Skeletal muscle tissue (tissue), 4 donors: ENCODE results near the gene DIP2C. TPM values are rescaled to one million over a fixed set of nuclear protein-coding genes. Genes with fewer than 3 reads are reported as not detected.

Experiments used
- H3K27ac ChIP-seq: one replicate; pipeline ENCODE4 v1.7.0; 2013; ENCODE audit warnings: mild to moderate bottlenecking, low read depth, low read length, inconsistent platforms
- H3K27me3 ChIP-seq, 3 donors: one replicate each; pipeline ENCODE4 v1.7.0; 2013; ENCODE audit warnings: low read length in 3 of 3; ENCODE audit not compliant: control insufficient read depth in 3 of 3, insufficient read depth in 3 of 3
- H3K36me3 ChIP-seq, 3 donors: one replicate each; pipeline ENCODE4 v1.7.0; 2013; ENCODE audit warnings: low read length in 3 of 3; ENCODE audit not compliant: control insufficient read depth in 3 of 3, insufficient read depth in 3 of 3
- H3K4me1 ChIP-seq, 3 donors: one replicate each; pipeline ENCODE4 v1.7.0; 2013; ENCODE audit warnings: low read length in 3 of 3, mild to moderate bottlenecking in 3 of 3; ENCODE audit not compliant: control insufficient read depth in 3 of 3, insufficient read depth in 3 of 3
- H3K4me3 ChIP-seq, 3 donors: one replicate each; pipeline ENCODE4 v1.7.0; 2013; ENCODE audit warnings: low read length in 3 of 3
- H3K9ac ChIP-seq, 3 donors: one replicate each; pipeline ENCODE4 v1.7.0; 2013; ENCODE audit warnings: low read length in 3 of 3, mild to moderate bottlenecking in 3 of 3, moderate library complexity in 2 of 3, low read depth in 1 of 3
- H3K9me3 ChIP-seq, 3 donors: one replicate each; pipeline ENCODE4 v1.7.0; 2013; ENCODE audit warnings: low read length in 3 of 3; ENCODE audit not compliant: control insufficient read depth in 3 of 3
- total RNA-seq: library from RNA; depleted of rRNA; stranded (reverse); fragments of >200 nt; gene quantifications from one replicate; pipeline ENCODE4 v1.2.3, GENCODE V29; 2014
- donor health status: Osteomylitis.

DIP2C gene
- total RNA-seq, 1 donor from 2014 or later: 18.8 TPM

DNA sequence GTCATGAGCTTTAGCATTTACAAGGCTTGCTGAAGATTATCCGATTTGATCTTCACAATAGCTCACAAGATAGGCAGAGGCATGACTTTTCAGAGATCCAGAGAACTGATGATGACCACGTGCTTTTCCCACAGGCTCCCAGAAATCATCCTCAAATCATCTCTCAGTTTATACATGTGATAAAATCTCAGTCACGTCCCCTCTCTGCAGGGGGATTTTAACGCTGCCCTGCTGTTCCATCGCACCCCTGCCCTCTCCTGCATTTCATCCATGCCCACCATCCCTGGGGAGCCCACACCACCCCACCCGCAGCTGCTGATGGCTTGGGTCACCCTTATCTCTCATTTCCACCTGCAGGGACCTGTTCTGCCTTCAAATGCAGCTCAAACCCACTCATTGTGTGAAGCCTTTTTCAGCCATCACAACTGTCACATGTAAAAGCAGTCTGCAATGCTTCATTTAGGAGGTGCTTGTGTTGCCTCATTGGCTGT, 141.8 kb downstream of the DIP2C start:
- H3K4me1 ChIP-seq: peaks cover 4 to 22% (median 10%) of the 10 kb centered on the region in 3 donors
- H3K36me3 ChIP-seq: no peaks in the 10 kb centered on the region
- no peak overlapping the region for H3K4me3 ChIP-seq
- no peaks in the 10 kb centered on the region for H3K9me3 ChIP-seq
- H3K27me3 ChIP-seq: no peaks in the 10 kb centered on the region
- H3K27ac ChIP-seq: no peak overlapping the region
- no peak overlapping the region for H3K9ac ChIP-seq

DNA sequence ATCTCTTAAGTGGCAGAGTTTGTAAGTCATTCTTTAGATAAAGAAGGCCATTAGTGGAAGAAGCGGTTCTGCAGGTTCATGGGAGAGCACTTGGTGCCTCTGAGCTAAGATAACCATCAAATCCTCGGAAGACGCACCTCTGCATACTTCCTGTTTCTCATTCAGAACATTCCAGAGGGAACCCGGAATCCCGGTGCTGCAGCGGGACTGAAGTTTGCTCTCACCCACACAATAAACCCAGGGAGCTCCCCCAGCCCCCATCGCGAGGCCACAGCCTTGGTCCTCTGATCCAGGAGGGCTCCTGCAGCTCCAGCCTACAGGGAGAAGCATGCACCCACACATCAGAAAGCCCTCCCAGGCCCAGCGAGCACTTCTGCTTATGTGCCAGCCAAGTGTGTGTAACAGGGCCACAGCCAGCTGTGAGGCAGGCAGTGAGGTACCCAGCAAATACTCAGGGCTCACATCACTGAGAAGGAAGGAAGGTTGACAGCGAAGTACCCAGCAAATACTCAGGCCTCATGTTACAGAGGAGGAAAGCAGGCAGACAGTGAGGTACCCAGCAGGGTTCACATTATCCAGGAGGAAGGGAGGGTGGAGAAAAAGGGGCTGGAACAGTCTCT, 142.4 kb downstream of the DIP2C start:
- Histone ChIP-seq H3K27ac (no peak overlapping the region), H3K4me3 (no peak overlapping the region), H3K27me3 (no peaks in the 10 kb centered on the region), H3K9me3 (no peaks in the 10 kb centered on the region), H3K4me1 (peaks cover 4 to 24% (median 12%) of the 10 kb centered on the region in 3 donors), H3K36me3 (no peaks in the 10 kb centered on the region), H3K9ac (no peak overlapping the region)

GRCh38 chr10:546451-546850, 143.0 kb downstream of the DIP2C start:
- no peak overlapping the region for H3K9ac ChIP-seq
- H3K4me1 ChIP-seq: peaks cover 3 to 23% (median 15%) of the 10 kb centered on the region in 3 donors
- no peak overlapping the region for H3K27ac ChIP-seq
- H3K9me3 ChIP-seq: no peaks in the 10 kb centered on the region
- H3K36me3 ChIP-seq: no peaks in the 10 kb centered on the region
- no peak overlapping the region for H3K4me3 ChIP-seq
- H3K27me3 ChIP-seq: no peaks in the 10 kb centered on the region

DNA sequence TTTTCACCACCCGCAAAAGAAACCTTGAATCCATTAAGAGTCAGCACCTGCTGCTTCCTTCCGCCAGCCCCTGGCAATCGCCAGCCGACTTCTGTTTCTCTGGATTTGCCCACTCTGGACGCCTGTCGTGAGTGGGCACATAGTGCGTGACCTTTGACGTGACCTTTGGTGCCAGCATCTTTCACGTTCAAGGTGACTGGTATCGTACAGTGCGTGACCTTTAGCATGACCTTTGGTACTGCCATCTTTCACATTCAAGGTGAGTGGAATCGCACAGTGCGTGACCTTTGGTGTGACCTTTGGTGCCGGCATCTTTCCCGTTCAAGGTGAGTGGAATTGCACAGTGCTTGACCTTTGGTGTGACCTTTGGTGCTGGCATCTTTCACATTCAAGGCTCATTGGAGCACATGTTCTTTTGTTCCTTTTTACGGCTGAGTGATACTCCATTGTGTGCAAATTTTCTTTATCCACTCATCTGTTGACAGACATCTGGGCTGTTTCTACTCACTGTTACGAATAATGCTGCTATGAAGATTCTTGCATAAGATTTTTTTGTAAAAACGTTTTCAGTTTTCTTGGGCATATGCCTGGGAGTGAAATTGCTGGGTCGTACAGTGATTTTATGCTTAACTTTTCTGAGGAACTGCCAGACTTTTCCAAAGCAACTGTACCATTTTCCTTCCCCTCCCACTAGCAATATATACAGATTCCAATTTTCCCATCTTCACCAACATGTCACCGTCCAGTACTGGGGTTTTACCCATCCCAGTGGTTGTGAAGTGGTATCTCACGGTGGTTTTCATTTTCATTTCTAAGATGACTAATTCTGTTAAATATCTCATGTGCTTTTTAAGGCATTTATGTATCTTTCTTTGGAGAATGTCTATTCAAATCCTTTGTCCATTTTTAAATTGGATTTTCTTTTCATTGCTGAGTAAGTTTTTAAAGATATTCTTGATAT, 145.3 kb downstream of the DIP2C start:
- H3K36me3 ChIP-seq: no peaks in the 10 kb centered on the region
- peaks cover 0 to 15% (median 14%) of the 10 kb centered on the region in 3 donors for H3K4me1 ChIP-seq
- H3K27me3 ChIP-seq: no peaks in the 10 kb centered on the region
- H3K9ac ChIP-seq: no peak overlapping the region
- H3K9me3 ChIP-seq: no peaks in the 10 kb centered on the region
- no peak overlapping the region for H3K4me3 ChIP-seq
- no peak overlapping the region for H3K27ac ChIP-seq

DNA sequence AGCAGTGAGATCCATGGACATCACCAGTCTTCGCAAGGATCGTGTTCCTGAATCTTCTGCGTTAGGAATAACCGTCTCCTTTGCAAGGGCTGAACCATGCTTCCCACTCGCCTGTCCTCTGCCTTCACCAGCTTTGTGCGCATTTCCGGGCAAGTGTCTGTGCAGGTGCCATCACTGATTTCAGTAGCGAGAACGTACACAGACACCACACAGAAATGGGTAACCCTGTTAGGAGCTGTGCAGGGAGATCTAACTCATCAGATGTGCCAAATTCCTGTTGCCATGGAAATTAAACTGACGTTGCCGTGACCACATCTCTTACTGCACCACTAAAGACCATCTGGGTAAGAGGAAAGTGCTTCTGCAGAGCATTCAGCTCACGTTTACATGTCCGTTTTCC, 146.3 kb downstream of the DIP2C start:
- H3K27ac ChIP-seq: no peak overlapping the region
- H3K27me3 ChIP-seq: no peaks in the 10 kb centered on the region
- H3K9me3 ChIP-seq: no peaks in the 10 kb centered on the region
- H3K9ac ChIP-seq: no peak overlapping the region
- no peaks in the 10 kb centered on the region for H3K36me3 ChIP-seq
- H3K4me3 ChIP-seq: no peak overlapping the region
- peaks cover 0 to 15% (median 14%) of the 10 kb centered on the region in 3 donors for H3K4me1 ChIP-seq

GRCh38 chr10:541750-542371, 147.6 kb downstream of the DIP2C start:
- H3K36me3 ChIP-seq: no peaks in the 10 kb centered on the region
- H3K27me3 ChIP-seq: no peaks in the 10 kb centered on the region
- H3K27ac ChIP-seq: no peak overlapping the region

GRCh38 chr10:541041-541440, 148.4 kb downstream of the DIP2C start:
- H3K9ac ChIP-seq: no peak overlapping the region
- no peak overlapping the region for H3K4me3 ChIP-seq
- no peaks in the 10 kb centered on the region for H3K36me3 ChIP-seq
- H3K4me1 ChIP-seq: peaks cover under 1 to 14% (median 9%) of the 10 kb centered on the region in 3 donors
- no peaks in the 10 kb centered on the region for H3K9me3 ChIP-seq
- no peak overlapping the region for H3K27ac ChIP-seq
- H3K27me3 ChIP-seq: no peaks in the 10 kb centered on the region

More at GRCh38 chr10:541750-542371, 147.6 kb downstream of the DIP2C start:
- Histone ChIP-seq H3K9ac (no peak overlapping the region), H3K9me3 (no peaks in the 10 kb centered on the region), H3K4me1 (peaks cover 0 to 12% (median 7%) of the 10 kb centered on the region in 3 donors), H3K4me3 (no peak overlapping the region)

DNA sequence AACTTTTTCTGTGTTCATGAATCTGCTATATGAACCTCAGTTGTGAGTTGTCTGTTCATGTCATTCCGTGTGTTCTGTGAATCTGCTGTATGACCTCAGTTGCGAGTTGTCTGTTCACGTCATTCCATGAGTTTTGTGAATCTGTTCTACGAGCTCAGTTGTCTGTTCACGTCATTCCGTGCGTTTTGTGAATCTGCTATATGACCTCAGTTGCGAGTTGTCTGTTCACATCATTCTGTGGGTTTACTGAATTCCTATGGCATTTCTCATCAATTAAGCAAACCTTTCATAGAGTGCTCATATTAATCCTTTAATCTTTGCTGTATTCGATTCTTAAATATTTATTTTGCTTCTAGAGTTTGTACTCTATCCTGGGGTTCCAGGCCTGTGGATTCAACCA, 150.6 kb downstream of the DIP2C start:
- Histone ChIP-seq H3K36me3 (no peaks in the 10 kb centered on the region), H3K27me3 (no peaks in the 10 kb centered on the region), H3K27ac (no peak overlapping the region), H3K9me3 (no peaks in the 10 kb centered on the region), H3K4me3 (no peak overlapping the region), H3K4me1 (peaks cover 2 to 14% (median 9%) of the 10 kb centered on the region in 3 donors), H3K9ac (no peak overlapping the region)

DNA sequence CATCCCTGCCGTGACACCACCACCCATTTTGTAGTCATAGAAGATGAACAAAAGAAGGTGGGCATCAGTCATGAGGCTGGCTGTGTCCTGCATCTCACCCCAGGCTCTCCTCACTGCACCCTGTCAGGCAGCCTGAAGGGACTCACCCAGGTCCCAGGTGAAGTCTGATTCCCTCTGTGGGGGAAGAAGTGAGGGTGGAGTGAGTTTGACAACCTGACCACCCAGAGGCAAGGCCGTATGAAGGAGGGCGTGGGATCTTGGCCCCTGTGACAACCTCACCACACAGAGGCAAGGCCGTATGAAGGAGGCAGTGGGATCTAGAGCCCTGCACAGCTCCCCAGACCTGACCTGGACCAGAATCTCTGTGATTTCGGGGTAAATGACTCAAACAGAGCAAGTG, 152.5 kb downstream of the DIP2C start:
- H3K27ac ChIP-seq: no peak overlapping the region
- H3K9me3 ChIP-seq: no peaks in the 10 kb centered on the region
- H3K27me3 ChIP-seq: no peaks in the 10 kb centered on the region
- H3K36me3 ChIP-seq: no peaks in the 10 kb centered on the region
- H3K9ac ChIP-seq: no peak overlapping the region
- H3K4me1 ChIP-seq: peaks cover 2 to 11% (median 5%) of the 10 kb centered on the region in 3 donors
- H3K4me3 ChIP-seq: no peak overlapping the region
